NCI-H748 treated with DMSO at 0.1 percent for 48 hours (cell line): ENCODE results near the gene HLCS.

Source experiments
- DNase-seq: peaks from one replicate; lab custom pipeline; 2025; lab: John Stamatoyannopoulos, UW

The HLCS gene

DNA sequence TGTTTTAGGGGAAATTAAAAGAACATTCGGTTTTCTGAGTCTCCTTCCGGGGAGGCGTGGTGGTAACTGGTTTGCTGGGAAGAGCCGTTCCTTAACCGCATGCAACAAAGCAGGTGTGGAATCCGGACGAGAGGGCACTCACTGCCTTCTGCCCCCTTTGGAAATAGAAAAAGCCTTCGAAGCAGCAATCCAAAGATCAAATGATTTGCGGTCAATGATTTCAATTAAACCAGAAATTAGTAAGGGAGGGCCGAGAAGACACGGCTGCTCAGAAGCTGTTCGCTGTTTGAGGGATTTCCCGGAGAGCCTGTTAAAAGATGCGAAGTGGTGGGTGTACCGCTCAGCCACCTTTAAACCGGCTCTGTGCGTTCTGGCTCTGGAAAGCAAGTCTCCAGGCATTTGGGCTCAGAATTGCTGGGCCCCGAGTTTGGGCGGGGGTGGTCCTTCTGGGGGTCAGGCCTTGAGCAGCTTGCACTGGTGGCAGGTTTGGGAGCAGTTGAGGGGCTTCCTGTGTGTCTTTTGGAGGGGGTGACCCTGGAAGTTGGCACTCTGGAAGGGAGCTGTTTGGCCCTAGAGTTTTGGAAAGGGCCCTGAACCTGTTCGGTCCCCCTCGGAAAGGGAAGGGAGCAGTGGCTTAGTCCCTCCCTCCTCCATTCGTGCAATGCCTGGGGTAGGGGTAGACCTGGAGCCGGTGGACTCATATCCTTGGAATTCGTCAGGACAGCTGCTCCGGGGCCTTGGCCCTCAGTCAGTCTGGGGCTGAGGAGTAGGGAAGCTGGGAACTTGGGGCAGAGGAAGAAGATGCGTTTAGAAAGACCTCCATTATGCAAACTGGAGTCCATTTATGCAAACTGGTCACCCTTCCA, 264.5 kb downstream of the HLCS start:
- DNase-seq: no peak

DNA sequence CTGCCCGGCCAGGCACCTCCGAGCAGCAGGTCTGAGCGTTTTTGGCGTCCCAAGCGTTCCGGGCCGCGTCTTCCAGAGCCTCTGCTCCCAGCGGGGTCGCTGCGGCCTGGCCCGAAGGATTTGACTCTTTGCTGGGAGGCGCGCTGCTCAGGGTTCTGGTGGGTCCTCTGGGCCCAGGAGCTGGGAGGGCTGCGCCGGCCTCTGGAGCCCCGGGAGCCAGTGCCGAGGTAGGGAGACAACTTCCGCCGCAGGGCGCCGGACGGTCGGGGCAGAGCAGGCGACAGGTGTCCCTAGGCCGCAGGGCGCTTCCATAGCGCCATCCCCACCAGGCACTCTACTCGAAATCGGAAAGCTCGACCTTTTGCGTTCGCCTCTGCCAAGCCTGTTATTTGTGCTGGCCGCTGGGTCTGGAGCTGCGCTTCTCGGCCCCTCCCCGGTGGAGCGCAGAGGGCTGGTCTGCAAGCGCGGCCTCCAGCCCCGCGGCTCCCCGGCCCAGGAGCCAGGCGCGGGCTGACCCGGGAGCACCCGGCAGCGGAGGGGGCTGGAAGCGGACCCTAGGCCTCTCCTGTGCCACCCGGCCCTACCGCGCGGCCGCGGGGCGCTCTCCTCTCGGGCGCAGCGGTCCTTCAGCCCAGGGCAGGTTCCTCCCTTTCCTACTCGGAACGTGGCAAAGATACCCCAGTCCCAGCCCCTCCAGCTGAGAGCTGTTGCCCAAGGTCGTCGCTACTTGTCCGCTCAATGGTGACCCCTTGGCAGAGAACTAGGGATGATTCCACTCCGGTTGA, 265.3 kb downstream of the HLCS start:
- no peak for DNase-seq
